NCI-H2107 (cell line): ENCODE results near the gene CATSPERE.
"Not testable (repeated sequence)": the region's sequence is repeated elsewhere in the genome, so short reads cannot be mapped to it uniquely, and the experiment has no call there.

ENCODE experiments used
- DNase-seq: peaks from one replicate; lab custom pipeline; 2025; lab: John Stamatoyannopoulos, UW

The CATSPERE gene

DNA sequence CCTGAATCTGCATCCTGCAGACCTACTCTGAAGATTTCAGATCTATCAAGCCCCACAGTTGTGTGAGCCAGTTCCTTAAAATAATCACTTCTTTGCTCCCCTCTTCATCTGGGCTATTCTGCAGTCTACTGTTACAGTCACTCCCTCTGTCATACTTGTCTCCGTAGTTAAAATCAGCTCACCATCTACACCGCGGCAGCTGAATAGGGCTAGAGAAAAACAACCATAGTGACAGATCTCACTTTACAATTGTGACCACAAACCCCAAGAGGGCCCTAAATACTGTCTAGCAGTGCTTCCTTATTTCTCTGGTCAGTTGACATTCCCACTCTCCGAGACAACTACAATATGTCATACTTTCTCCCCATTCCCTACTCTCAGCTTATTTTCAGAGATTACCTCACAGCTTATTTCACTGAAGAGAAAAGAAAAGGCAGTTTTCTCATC is 204.7 kb downstream of the CATSPERE start:
- DNase-seq = peak; percentile 85

DNA sequence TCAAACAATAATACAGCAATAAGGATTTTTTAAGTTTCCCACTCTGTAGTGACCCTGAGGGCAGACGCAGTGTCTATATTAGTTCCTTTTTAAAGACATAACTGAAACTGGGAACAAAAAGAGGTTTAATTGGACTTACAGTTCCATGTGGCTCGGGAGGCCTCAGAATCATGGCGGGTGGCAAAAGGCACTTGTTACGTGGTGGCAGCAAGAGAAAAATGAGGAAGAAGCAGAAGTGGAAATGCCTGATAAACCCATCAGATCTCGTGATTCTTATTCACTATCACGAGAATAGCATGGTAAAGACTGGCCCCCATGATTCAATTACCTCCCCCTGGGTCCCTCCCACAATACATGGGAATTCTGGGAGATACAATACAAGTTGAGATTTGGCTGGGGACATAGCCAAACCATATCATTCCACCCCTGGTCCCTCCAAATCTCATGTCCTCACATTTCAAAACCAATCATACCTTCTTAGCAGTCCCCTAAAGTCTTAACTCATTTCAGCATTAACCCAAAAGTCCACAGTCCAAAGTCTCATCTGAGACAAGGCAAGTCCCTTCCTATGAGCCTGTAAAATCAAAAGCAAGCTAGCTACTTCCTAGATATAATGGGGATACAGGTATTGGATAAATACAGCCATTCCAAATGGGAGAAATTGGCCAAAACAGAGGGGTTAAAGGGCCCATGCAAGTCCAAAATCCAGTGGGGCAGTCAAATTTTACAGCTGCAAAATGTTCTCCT is 205.8 kb downstream of the CATSPERE start:
- DNase-seq = not testable (repeated sequence)

DNA sequence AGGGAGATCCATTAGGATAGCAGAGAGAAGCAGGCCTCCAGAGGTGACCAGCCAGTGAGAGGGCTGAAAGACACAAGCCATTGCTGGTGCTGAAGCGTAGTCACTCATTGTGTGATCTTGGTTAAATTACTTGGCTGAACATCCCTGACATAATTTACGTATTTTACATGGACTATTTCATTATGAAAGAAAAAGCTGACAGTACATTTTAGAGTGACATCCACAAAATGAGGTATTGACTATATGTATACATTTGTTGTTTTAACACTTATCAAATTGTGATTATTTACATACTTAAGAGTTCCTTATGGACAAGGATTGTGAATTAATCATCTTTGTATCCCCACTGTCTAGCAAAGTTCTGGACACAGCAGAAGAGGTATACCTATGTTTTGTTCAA is 206.7 kb downstream of the CATSPERE start:
- no peak for DNase-seq

DNA sequence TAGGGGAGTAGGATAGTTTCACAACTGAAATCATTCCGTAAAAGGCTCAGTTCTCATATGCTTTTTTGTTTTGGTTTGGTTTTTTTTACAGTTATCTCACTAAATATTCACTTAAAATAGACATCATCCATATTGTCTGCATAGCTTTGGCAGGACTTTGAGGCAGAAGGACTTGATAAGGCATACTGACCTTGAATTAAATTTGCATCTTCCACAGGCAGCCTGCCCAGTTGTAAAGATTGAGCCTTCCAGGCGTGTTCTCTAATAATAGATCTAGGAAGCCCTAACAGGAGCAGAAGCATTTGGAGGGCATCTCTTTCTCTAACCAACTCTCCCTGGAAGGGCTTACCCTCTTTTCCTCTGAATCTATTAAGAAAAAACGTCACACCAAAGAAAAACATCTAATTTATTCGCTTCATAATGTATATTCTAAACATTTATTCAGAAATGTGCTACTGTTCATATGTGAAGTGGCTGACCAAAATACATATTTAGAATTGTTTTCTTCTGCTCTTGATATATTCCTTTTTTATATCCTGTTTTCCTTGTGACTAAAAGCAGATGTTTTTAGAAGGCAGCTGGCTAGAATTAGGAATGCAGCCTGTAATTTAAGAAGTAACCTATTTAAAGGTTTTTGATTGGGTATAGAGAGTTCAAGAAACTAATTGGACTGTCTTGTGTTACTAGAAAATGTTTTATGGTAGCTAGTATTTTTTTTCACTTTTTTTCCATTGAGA is 212.0 kb downstream of the CATSPERE start:
- DNase-seq = no peak

DNA sequence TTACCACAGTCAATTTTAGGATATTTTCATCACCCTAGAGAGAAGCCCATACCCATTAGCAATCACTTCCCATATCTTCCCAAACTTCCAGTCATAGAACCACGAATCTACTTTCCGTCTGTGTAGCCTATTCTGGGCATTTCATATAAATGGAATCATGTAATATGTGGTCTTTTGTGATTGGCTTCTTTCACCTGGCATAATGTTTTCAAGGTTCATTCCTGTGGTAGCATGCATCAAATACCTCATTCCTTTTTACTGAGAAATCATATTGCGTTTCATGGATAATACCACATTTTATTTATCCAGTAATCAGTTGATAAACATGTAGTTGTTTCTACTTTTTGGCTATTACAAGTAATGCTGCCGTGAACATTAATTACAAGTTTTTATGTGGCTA is 213.4 kb downstream of the CATSPERE start:
- DNase-seq = no peak

DNA sequence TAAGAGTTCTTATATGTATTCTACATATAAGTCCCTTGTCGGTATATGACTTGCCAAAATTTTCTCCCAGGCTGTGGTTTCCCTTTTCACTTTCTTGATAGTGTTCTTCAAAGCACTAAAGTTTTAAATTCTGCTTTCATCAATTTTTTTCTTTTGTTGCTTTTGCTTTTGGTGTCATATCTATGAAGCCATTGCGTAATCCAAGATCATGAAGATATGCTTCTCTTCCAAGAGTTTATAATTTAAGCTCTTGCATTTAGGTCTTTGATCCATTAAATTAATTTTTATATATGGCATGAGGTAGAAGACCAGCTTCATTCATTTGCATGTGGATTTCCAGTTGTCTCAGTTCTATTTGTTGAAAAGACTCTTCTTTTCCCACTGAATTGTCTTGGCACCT is 214.1 kb downstream of the CATSPERE start:
- no peak for DNase-seq

DNA sequence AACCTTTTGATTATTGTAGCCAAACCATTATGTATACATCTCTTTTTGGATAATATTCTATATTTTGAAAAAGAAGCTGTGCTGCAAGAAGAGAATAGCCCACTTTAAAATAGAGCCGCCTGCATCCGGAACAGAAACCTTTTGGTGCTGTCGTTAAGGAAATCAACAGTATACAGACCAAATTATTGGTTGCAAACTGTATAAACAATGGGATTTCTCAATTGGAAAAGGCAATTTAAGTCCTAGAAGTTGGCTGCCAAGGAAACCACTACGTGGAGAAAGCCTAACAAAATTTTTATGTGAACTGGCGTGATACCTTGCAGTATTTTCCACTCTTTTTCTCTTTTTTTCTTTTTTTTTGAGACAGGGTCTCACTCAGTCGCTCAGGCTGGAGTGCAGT is 217.6 kb downstream of the CATSPERE start:
- no peak for DNase-seq

DNA sequence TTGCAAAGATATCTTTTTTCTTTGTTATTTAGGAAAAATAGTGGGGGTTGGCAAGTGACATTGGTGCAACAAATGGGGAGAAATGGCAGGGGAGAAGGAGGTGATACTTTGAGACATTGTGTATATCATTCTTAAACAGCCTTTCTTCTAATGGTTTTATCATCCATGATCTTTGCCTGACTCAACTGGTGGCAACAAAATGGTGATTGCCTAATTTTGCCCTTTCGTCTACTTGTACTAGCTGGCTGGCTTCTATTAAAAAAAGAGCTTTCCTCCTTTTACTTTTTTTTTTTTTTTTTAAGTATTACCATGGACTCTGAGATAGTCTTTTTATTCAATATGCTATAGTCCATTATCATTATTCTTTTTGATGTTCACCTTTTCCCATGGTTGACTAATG is 219.6 kb downstream of the CATSPERE start:
- no peak for DNase-seq

DNA sequence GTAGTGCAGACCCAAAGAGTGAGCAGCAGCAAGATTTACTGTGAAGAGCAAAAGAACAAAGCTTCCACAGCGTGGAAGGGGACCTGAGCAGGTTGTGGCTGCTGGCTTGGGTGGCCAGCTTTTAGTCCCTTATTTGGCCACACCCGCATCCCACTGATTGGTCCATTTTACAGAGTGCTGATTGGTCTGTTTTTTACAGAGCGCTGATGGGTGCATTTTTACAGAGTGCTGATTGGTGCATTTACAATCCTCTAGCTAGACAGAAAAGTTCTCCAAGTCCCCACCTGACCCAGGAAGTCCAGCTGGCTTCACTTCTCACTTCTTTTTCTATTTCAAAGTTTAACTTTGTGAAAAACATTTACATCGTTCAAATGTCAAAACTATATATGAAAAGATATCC is 221.0 kb downstream of the CATSPERE start:
- not testable (repeated sequence) for DNase-seq
